Right lung (tissue), 5 donors: ENCODE results near the gene SYT11. TPM values are rescaled to one million over a fixed set of nuclear protein-coding genes. Genes with fewer than 3 reads are reported as not detected.
"Not testable (repeated sequence)": the region's sequence is repeated elsewhere in the genome, so short reads cannot be mapped to it uniquely, and the experiment has no call there.

ENCODE experiments used
- DNase-seq, 2 donors: peaks; one replicate each; pipeline ENCODE4 v3.0.0-alpha.2; 2013
- polyA plus RNA-seq, 5 donors: library from polyadenylated mRNA; unstranded; fragments of 120-200 nt; gene quantifications; one replicate each; pipeline versions ENCODE4 v1.2.1 to v1.2.3, GENCODE V29; 2013; ENCODE audit warnings: inconsistent platforms in 1 of 5, low replicate concordance in 1 of 5; ENCODE audit not compliant: insufficient read length in 5 of 5, insufficient read depth in 1 of 5

SYT11 gene
- polyA plus RNA-seq, 5 donors: 8.7 to 13.8 (median 13.1) TPM

DNA sequence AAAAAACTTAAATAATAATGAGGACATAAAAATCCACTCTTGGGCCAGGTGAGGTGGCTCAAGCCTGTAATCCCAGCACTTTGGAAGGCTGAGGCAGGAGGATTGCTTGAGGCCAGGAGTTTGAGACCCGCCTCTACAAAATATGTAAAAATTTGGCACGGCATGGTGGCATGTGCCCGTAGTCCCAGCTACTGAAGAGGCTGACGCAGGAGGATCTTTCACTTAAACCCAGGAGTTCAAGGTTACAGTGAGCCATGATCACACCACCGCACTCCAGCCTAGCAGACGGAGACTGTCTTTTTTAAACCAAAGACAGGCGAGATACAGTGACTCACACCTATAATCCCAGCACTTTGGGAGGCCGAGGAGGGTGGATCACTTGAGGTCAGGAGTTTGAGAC lies 37.1 kb downstream of the SYT11 start:
- not testable (repeated sequence) for DNase-seq

DNA sequence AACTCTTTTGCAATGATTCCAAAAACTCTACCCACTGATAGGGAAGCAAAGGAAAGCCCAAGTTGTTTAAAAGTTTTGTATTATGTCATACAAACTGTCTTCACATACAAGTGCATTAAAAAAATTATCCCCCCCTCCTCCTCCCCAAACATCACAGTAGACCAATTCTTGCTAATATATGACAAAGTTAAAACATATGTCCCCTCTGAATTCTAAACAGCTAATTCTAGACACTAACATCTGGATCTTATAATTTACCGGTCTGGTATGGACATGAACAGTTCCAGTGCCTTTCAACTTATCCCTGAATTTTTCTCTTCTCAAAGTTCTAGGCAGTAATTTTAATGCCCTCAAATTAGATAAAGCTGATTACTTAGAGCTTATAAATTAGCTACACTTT lies 38.4 kb downstream of the SYT11 start:
- no peak for DNase-seq

DNA sequence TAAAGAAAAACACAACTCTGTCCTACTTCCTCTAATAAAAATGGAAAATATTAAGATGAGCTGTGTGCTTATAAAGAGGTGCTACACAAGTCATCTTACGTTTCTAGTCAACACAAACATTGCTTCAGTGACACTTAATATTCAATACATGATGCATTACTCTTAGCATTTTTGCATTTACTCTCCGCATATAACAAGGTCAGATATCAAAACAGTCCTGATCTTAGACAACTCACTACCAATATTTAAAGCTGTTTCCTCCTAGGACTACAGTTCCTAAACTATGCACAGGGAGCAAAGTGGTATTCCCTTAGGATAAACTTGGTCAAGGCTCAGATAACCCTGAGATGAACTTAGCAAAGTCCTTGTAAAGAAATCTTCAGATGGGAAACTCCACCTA lies 39.5 kb downstream of the SYT11 start:
- no peak for DNase-seq

DNA sequence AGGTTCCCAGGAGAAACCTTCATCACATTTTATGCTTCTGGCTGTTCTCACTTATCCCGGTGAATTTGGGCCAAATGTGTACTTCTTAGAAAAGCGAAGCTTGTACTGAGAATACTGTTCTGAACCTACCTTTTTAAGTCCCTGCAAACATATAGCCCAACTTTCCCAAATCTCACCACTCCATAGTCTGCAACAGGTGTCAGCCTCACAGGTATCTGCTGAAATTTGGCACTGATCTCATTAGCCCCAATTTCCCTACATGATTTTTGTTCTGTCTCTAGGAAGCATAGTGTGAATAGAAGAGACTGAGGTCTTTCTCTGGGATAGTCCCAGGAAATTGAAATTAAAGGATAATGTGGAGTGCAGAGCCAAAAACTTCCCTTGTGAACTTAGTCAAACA lies 40.3 kb downstream of the SYT11 start:
- DNase-seq: no peak

DNA sequence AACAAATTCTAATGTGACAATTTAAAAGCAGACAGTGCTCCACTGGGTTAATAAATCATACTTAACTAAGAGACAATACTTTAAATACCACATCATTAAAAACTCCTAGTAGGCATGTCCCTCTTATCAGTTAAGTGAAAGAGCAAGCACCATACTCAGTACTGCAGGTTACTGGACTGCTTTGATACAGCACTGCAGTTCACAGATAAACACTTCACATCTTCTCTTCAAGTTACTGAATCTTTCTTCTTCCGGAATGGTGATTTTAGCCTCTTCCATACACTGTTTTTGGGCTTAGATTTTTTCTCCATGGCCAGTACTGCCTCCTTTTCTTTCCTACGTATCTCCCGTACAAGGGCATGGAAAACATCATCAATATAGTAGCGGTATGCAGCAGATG lies 40.8 kb downstream of the SYT11 start:
- no peak for DNase-seq

DNA sequence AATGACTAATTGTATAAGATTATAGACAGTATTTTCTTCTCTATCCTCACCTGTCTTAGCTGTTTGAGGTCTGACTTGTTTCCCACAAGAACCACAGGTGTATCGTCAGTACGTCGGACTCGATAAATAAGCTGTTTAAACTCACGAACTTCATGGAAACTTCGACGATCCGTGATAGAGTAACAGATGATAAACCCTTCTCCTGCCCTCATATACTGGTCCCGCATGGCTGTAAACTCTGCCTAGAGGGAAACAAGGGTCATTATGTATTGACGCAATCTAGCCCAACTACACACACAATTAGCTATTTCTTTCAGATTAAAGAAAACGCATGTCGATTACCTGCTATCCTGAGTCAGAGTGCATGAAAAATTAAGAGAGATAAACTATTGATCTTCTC lies 44.9 kb downstream of the SYT11 start:
- no peak for DNase-seq

DNA sequence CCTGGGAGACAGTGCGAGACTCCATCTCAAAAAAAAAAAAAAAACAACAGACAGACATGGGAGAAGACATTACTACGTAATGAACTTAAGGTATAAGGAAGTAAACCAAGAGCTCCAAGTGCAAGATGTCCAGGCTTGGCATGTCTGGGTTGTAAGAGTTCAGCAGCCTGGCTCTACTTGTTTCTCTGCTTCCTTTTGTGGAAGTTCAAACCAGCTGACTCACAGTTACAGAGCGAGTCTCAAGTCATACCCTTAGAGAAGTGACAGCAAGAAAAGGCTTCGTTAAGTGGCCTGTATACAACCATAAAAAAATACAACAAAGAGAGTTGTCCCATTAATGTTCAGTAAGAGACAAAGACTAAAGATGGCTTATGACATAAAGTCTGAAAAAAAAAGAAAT lies 50.5 kb downstream of the SYT11 start:
- DNase-seq: peak in 1 of 2 donors; percentile 9

DNA sequence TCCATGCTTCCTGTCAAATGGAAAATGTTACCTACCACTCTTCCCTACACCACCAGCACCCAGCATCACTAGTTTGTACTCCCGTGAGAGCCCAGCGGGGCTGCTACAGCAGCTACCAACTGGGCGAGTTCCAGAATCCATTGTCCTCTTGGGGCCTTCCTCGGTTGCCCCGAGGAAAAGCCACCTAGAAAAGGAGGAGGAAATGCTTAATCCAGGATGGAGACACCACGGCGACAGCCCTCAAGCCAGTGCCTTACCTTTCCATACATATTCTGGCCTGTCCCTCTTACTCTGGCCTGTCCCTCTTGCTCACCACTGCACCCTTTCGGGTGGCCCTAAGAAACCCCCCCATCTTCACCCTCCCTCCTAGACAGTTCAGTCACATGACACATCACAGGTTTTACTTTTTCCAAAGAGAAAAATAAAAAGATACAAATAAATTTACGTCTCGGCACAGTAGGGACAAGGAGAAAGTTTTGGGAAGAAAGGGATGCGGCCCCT lies 51.3 kb downstream of the SYT11 start:
- DNase-seq: peak in 1 of 2 donors; percentile 46

DNA sequence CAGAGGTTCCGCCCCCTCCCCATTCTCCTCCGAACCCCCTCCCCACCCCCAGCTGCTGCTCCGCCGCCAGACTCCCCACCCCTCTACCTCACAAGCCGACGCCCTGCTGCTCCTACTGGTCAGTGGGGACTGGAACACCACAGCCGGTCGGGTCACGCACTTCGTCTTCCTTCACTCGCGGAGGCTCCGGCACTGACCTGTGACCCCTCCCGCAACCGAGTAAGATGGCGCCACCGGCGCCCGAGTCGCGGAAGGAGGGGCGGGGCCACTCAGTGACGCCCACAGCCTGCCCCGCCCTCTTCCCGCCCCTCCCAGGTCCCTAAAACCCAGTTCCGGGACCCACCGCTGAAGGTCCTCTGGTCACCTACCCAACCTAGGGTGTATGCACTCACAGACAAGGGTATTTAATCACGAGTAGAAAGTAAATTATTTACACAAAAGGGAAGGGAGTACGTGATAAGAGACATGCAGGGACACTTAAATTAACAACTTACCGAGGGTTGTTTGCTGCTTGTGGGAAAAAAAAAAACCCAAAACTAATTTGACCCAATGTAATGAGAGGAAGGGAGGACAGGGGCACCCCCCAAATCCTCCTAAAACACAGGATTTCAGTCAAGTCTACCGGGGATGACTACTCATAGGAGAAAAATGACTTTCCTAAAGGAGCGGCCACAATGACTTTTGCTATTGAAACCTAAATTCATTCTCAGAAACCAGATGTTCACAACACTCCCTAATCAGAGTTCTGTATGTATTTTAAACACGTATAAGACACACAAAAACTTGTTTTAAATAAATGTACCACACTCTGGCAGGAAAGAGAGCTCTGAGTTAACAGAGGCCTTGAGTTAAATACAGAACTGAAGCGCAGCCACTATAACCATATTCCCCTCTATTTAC lies 52.0 kb downstream of the SYT11 start, which contains the start of gene RIT1:
Gene RIT1, minus strand, starts transcription at position 194 of the 900 bp plus-strand sequence. CDS start 588 bp downstream, outside the sequence.
- DNase-seq: peak; percentile 84

DNA sequence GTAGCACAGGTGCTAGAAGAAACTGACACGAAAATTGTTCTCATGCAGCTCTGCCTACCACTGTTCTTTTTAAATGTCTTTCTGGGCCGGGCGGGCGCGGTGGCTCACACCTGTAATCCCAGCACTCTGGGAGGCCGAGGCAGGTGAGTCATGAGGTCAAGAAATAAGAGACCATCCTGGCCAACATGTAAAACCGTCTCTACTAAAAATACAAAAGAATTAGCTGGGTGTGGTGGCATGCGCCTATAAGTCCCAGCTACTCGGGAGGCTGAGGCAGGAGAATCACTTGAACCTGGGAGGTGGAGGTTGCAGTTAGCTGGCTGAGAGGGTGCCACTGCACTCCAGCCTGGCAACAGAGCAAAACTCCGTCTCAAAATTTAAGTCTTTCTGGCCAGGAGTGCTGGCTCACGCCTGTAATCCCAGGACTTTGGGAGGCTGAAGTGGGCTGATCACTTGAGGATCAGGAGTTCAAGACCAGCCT lies 52.7 kb downstream of the SYT11 start:
- DNase-seq: no peak

DNA sequence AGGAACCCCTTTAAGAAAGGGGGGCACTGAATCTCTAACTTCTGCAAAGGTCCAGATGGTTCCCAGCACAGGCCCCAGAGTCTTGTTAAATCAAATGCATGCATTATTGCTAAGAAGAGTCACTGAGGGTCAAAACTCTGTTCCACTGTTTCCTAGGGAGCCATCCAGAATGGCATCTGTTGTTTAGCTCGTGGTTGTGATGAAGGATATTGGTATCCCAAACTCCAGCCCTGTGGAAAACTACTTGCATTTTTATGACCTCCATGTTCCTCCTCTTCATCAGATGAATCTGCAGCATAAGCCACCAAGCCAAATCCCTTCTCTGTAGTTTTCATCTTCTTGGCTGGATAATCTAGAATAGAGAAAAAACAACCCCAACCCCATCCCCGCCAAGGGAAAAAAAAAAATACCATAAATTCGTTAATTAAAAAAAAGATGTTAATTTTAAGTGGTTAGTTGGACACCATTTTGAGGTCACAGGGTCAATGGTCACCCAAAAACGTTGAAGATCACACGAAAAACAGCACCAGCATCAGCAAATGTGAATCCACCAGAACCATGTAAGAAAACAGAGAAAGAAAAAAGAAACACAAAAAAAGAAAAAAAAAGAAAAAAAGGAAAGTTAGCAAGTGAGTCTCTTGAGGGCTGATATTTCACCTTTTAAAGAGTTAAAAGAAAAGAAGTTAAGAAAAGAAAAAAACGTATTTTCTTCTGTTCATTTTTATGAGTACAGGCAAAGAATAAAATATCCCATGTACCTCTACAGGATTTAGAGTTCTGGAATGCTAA lies 54.8 kb downstream of the SYT11 start:
- no peak for DNase-seq

DNA sequence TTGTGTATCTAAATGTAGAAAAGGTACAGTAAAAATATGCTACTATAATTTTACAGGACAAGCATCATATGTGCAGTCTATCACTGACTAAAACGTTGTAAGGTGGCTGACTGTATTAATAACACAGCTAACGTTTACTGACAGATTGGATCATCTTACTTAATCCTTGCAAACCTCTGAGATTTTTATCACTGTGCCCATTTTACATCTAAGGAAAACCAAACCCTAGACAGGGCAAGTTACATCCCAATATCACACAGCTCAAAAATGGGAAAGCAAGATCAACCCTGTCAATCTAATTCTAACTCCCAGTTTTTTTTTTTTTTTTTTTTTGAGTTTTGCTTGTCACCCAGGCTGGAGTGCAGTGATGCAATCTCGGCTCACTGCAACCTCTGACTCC lies 59.3 kb downstream of the SYT11 start:
- no peak for DNase-seq

DNA sequence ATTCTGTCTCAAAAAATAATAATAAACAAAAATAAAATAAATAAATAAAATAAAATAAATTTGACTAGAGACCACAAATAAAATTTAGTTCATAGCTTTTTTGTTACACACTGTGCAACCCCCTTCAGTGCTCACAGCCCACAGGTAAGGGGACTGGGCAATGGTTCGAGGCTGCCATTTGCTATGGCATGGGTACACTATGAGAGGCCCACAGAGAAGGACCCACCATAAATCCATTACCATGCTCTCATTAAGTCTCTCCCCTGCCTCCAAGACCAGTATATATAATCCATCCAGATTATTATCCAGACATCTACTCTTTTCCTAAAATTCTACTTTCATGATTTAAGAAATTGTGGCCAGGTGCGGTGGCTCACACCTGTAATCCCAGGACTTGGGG lies 60.4 kb downstream of the SYT11 start:
- DNase-seq: no peak

DNA sequence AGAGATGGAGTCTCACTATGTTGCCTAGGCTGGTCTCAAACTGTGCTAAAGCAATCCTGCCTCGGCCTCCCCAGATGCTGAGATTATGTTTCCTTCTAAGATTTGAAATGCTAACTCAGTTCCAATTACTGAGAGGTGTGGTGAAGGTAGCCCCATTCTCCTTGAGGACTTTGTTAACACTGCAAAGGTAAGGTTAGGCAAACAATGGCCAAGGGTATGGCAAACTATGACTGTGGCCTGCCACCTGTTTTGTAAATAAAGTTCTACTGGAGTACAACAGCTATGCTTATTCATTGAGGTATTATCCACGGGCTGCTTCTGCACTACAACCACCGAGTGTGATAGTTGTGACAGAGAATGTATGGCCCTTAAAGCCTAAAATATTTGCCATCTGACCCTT lies 61.4 kb downstream of the SYT11 start:
- no peak for DNase-seq

DNA sequence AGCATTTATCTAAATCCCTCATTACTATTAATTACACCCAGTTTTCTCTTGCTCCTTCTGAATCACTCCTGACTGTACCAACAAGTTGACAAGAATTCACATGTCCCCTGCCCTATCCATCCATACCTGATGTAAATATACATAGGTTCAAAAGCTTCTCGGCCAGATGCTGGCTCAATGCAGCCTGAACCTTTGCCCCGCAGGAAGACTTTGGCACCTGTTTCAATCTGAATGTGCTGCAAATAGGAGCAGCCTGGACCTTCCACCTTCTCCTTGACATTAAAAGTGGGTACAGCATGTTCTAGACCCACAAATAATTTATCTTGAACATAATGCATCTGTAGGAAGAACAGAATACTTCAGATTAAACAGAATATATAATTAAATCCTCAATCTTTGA lies 66.1 kb downstream of the SYT11 start:
- DNase-seq: no peak

DNA sequence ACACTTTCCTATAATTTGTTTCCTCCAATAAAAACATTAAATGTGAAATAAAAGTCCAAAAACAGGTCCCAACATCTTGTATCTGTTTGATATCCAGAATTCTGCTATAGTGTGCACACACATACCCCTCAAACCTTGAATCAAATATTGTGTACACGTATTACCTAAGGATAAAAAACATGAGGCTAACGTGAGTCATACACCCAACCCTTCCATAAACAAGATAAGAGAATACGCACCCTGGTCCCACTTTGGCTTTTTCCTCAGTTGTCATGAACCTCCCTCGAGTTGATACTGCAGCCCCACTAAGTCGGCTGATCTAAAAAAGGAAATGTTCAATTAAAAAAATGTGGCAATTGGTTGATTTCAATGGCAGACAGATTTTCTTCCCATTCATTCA lies 69.7 kb downstream of the SYT11 start:
- DNase-seq: no peak

DNA sequence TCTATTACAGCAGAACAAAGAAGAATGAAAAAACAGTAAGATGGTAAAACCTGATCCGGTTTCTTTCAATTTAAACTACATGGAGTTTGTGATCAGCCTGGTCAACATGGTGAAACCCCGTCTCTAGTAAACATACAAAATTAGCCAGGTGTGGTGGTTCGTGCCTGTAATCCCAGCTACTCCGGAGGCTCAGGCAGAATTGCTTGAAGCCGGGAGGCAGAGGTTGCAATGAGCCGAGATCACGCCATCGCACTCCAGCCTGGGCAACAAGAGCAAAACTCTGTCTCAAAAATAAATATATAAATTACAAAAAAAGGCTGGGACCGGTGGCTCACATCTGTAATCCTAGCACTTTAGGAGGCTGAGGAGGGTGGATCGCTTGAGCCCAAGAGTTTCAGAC lies 71.4 kb downstream of the SYT11 start:
- not testable (repeated sequence) for DNase-seq

DNA sequence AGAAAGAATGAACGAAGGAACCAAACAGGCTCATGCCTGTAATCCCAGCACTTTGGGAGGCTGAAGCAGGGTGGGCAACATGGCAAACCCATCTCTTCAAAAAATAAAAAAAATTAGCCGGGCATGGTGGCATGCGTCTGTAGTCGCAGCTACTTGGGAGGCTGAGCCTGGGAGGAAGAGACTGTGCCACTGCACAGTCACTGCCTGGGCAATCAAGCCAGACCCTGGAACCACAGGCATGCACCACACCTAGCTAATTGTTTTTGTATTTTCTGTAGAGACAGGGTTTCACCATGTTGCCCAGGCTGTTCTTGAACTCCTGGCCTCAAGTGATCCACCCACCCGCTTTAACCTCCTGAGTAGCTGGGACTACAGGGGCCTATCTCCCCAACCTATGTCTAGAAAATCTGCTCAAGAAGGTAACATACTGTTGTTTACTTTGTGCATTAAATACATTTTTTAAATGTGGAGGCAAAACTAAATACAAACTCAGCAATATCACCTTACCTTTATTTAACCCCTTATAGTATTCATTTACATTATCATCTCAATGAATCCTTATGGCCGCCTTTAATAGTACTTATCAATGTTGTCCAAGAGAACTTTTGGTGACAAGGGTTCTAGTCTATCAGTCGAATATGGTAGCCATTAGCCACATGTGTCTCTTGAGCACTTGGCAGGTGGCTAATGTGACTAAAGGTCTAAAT lies 72.1 kb downstream of the SYT11 start:
- no peak for DNase-seq

DNA sequence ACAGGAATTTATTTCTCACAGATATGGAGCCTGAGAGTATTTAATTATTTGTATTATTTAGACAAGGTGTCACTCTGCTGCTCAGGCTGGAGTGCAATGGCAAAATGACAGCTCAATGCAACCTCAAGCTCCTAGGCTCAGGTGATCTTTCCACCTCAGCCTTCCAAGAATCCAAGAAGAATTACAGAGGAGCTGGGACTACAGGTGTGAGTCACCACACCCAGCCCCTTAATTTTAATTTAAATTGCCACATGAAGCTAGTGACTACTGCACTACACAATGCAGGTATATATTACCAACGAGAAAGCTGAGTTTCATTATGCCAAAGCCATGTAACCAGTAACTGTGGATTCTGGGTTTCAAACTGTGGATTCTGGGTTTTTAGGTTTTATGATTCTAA lies 72.7 kb downstream of the SYT11 start:
- DNase-seq: no peak

DNA sequence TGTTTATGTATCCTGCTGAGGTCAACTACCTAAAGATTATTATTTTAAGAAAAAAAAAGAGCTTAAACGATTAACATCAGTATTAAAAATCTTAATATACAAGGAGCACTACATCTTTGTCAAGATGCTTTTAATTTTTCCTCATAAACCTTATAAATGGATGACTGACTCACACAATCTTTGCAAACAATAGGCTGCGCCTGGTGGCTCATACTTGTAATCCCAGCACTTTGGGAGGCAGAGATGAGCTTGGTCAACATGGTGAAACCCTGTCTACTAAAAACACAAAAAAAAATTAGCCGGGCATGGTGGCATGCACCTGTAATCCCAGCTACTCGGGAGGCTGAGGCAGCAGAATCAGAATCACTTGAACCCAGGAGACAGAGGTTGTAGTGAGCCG lies 73.1 kb downstream of the SYT11 start:
- DNase-seq: no peak

DNA sequence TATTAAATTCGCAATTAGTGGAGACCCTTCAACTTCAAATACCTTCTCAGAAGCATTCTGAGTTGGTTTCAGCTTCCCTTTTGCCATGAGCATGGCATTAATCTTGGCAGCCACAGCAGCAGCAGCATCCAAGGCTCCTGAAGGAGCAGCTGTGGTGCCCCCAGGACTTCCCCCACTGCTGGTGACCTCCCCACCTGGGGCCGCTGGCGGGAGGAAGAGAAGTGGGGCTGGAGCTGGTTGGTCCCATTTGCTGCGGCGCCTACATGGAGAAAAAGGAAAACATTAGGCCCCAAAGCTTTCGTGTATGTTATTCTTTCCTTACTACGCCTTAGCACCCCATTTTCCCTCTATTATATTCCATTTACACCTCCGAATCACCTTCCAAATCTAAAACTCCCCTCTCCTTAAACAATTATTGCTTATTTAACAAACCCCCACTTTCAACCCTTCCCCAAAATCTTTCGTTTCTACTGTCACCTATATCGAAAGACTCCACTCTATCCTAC lies 74.3 kb downstream of the SYT11 start:
- no peak for DNase-seq
